HUES6 (cell line): ENCODE results near the gene ZNF384.

ENCODE experiments used
- H3K27ac ChIP-seq: 2 replicates; pipeline ENCODE4 v1.7.0; 2013; ENCODE audit warnings: low read depth, mild to moderate bottlenecking, low read length, inconsistent platforms
- H3K27me3 ChIP-seq: 2 replicates; pipeline ENCODE4 v1.6.1; 2013; ENCODE audit warnings: low read length; ENCODE audit not compliant: control insufficient read depth, insufficient read depth
- H3K36me3 ChIP-seq: 2 replicates; pipeline ENCODE4 v1.6.1; 2013; ENCODE audit warnings: low read length; ENCODE audit not compliant: control insufficient read depth, insufficient read depth
- H3K4me1 ChIP-seq: 2 replicates; pipeline ENCODE4 v1.6.1; 2013; ENCODE audit warnings: low read length; ENCODE audit not compliant: control insufficient read depth, insufficient read depth
- H3K4me3 ChIP-seq: 2 replicates; pipeline ENCODE4 v1.5.1; 2013; ENCODE audit warnings: low read depth, low read length
- H3K9ac ChIP-seq: one replicate; pipeline ENCODE4 v1.6.1; 2013; ENCODE audit warnings: mild to moderate bottlenecking, low read length
- H3K9me3 ChIP-seq: 2 replicates; pipeline ENCODE4 v1.6.1; 2013; ENCODE audit warnings: low read depth, low read length; ENCODE audit not compliant: control insufficient read depth, insufficient read depth

ZNF384 gene

DNA sequence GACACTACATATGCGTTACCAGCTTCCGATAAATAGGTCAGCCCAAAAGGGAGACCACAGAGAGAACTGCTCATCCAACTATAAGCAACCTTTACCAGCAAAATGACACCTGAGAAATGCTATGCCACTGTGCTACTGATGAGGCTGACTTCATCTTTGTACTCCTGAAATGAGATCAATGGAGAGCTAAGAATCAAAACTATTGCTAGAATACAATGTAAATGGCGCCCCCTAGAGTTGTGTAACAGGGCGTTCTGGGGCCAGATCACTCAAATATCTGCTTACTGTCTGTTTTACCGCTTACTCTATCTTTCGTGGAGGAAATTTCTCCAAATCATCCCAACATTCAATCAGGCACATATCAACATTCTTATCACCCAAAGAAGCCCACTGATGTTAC is 4.6 kb downstream of the ZNF384 start:
- Histone ChIP-seq H3K36me3 (peaks cover 41% of the 10 kb centered on the region), H3K27ac (no peak overlapping the region), H3K9me3 (no peaks in the 10 kb centered on the region), H3K4me3 (no peak overlapping the region), H3K9ac (no peak overlapping the region), H3K4me1 (peaks cover 10% of the 10 kb centered on the region; the same call in 1 of the 2 replicates), H3K27me3 (no peaks in the 10 kb centered on the region)

- Histone ChIP-seq H3K27me3 (no peaks in the 10 kb centered on the region), H3K9me3 (no peaks in the 10 kb centered on the region), H3K9ac (no peak overlapping the region), H3K4me3 (no peak overlapping the region), H3K36me3 (peaks cover 91% of the 10 kb centered on the region), H3K27ac (no peak overlapping the region), H3K4me1 (no peaks in the 10 kb centered on the region)
Measured at GRCh38 chr12:6676962-6677361, 12.2 kb downstream of the ZNF384 start.

DNA sequence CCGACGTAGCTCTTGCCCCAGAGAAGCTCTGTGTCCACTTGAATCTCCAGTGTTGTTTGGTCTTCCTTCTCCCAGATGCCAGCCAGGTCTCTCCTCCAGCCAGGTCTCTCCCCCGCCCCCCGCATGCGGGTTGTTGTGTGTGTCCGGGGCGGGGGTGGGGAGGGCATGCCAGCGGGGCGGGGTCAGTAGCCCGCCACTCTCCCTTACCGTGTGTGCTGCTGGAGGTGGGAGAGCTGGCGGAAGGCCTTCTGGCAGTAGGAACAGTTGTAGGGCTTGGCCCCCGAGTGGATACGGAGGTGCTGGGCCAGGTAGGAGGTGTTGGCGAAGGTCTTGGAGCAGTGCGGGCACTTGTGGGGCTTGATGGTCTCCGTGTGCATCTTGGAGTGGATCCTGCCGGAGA is 17.0 kb downstream of the ZNF384 start:
- no peak overlapping the region for H3K4me3 ChIP-seq
- no peaks in the 10 kb centered on the region for H3K4me1 ChIP-seq
- no peak overlapping the region for H3K9ac ChIP-seq
- H3K9me3 ChIP-seq: no peaks in the 10 kb centered on the region
- no peaks in the 10 kb centered on the region for H3K27me3 ChIP-seq
- H3K27ac ChIP-seq: no peak overlapping the region
- peaks cover 99% of the 10 kb centered on the region for H3K36me3 ChIP-seq

- Histone ChIP-seq H3K4me3 (no peak overlapping the region), H3K27ac (no peak overlapping the region), H3K4me1 (no peaks in the 10 kb centered on the region), H3K27me3 (no peaks in the 10 kb centered on the region), H3K9ac (no peak overlapping the region), H3K9me3 (no peaks in the 10 kb centered on the region), H3K36me3 (peaks cover 65% of the 10 kb centered on the region)
Measured at GRCh38 chr12:6667559-6668210, 21.5 kb downstream of the ZNF384 start.

DNA sequence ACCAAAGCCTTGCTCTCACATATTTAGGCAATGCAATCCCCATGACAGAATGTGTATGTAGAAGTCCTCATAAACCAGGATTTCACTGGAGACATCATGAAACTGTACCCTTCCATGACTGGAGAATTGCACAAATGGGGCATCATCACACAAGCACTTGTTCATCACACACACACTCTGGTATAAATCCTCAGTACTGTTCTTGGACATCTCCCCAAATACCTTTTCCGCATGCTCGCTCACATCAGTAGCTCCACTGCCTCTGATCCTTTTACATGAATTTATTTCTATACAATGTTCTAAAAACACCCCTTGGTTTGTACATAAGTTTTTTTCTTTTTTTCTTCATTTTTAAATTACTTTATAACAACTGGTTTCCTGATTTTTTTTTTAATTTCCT is 23.0 kb downstream of the ZNF384 start:
- H3K9ac ChIP-seq: no peak overlapping the region
- H3K36me3 ChIP-seq: peaks cover 50% of the 10 kb centered on the region
- no peaks in the 10 kb centered on the region; the same call in 1 of the 2 replicates for H3K4me1 ChIP-seq
- no peaks in the 10 kb centered on the region for H3K9me3 ChIP-seq
- H3K4me3 ChIP-seq: no peak overlapping the region
- H3K27me3 ChIP-seq: no peaks in the 10 kb centered on the region
- H3K27ac ChIP-seq: no peak overlapping the region

DNA sequence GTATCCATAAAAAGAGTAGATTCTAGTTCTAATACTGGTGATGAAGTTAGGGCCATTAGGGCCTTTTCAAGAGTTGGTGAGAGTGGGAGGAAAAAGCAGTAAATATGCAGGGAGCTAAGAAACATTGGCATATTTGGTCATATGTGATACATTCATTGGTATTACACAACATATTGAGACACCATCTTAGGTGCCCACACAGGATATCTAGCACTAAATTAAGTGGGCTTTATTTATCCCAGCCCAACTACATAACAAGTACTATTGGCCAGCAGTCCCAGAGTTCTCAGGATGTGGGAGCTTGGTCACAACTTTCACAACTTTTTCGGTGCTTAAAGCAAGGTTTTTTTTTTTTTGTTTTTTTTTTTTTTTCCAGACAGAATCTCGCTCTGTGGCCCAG is 24.3 kb downstream of the ZNF384 start:
- Histone ChIP-seq H3K9me3 (no peaks in the 10 kb centered on the region), H3K4me3 (no peak overlapping the region), H3K27me3 (no peaks in the 10 kb centered on the region), H3K27ac (no peak overlapping the region), H3K36me3 (peaks cover 37% of the 10 kb centered on the region), H3K9ac (no peak overlapping the region), H3K4me1 (no peaks in the 10 kb centered on the region; the same call in 1 of the 2 replicates)

- no peaks in the 10 kb centered on the region for H3K9me3 ChIP-seq
- no peaks in the 10 kb centered on the region for H3K27me3 ChIP-seq
- H3K36me3 ChIP-seq: peaks cover 19% of the 10 kb centered on the region
- H3K9ac ChIP-seq: peak within 1 kb of the TSS; percentile 67
- no peaks in the 10 kb centered on the region; the same call in 1 of the 2 replicates for H3K4me1 ChIP-seq
- peak within 1 kb of the TSS; percentile 24; the same call in 1 of the 2 replicates for H3K27ac ChIP-seq
- H3K4me3 ChIP-seq: peak within 1 kb of the TSS; percentile 84
Measured at GRCh38 chr12:6662906-6663742, 26.1 kb downstream of the ZNF384 start, which contains the start of gene ING4. Gene ING4 (minus strand): TSS chr12:6663119. CDS start chr12:6663101, 18 bp downstream.

- Histone ChIP-seq H3K27ac (no peak overlapping the region), H3K9ac (peak overlapping the region; percentile 67), H3K4me3 (peak overlapping the region; percentile 84), H3K27me3 (no peaks in the 10 kb centered on the region), H3K9me3 (no peaks in the 10 kb centered on the region), H3K4me1 (no peaks in the 10 kb centered on the region; the same call in 1 of the 2 replicates), H3K36me3 (peaks cover 14% of the 10 kb centered on the region)
Measured at GRCh38 chr12:6662602-6662905, 26.6 kb downstream of the ZNF384 start.

DNA sequence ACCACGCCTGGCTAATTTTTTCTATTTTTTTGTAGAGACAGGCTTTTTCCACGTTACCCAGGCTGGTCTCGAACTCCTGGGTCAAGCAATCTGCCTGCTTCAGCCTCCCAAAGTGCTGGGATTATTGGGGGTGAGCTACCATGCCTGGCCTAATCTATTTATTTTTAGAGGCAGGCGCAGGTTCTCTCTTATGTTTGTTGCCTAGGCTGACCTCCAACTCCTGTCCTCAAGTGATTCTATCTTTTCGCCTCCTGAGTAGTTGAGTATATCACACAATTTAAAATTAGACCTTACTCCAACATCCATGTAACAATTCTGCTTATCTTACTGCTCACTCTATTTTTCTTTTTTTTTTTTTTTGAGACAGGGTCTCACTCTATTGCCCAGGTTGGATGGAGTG is 35.2 kb downstream of the ZNF384 start:
- Histone ChIP-seq H3K9me3 (no peaks in the 10 kb centered on the region), H3K4me1 (no peaks in the 10 kb centered on the region), H3K4me3 (no peak overlapping the region), H3K27ac (no peak overlapping the region), H3K36me3 (peaks cover 40% of the 10 kb centered on the region), H3K9ac (no peak overlapping the region), H3K27me3 (no peaks in the 10 kb centered on the region)

GRCh38 chr12:6653342-6653741 is 35.8 kb downstream of the ZNF384 start:
- Histone ChIP-seq H3K9ac (no peak overlapping the region), H3K9me3 (no peaks in the 10 kb centered on the region), H3K27ac (no peak overlapping the region), H3K4me3 (no peak overlapping the region), H3K4me1 (no peaks in the 10 kb centered on the region), H3K36me3 (peaks cover 40% of the 10 kb centered on the region), H3K27me3 (no peaks in the 10 kb centered on the region)

DNA sequence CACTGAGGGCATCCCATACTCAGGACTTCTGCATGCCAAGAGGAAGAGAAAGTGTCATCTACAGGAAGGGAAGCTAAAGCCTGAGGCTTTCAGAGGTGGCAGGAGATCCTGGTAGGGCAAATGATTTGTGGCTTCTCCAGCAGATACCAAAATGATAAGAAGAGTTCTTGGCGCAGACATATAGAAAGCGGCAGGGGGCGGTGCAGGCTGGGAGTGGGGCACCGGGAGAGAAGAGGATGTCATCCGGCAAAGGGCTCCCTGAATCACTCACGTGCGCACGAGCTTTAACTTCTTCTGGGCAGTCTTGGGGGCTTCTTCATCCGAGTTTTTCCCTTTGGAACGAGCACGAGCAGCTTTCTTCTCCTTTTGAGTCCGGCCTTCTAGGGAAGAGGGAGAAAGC is 36.8 kb downstream of the ZNF384 start:
- H3K36me3 ChIP-seq: peaks cover 40% of the 10 kb centered on the region
- no peak overlapping the region for H3K4me3 ChIP-seq
- no peak overlapping the region for H3K9ac ChIP-seq
- no peaks in the 10 kb centered on the region for H3K27me3 ChIP-seq
- H3K4me1 ChIP-seq: no peaks in the 10 kb centered on the region
- no peaks in the 10 kb centered on the region for H3K9me3 ChIP-seq
- no peak overlapping the region for H3K27ac ChIP-seq
